ENCODE results near the gene GIN1.
"Not testable (repeated sequence)": the region's sequence is repeated elsewhere in the genome, so short reads cannot be mapped to it uniquely, and the experiment has no call there.

The GIN1 gene

DNA sequence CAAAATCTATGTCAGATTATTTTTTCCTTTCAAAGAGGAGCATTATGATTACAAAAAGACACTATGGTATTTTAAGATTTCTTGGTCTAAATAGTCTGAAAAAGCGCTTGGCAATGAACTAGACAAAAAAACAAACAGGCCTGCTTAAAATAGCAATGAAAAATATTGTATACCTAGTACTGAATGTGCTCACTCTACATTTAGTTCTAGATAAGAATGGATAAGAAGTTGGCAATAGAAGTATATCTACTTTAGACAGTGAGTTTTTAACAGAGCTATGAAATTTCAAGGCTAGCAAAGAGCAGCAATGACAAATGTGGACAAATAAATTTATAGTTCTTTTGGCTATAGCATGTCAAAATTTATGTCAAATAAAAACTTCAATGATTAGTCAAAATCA is 26.2 kb downstream of the GIN1 start:
- DNase-seq (ENCODE audit: low spot score) = no peak
- TF ChIP-seq CTCF (IDR thresholded peaks at IDR 0.05; ENCODE audit: extremely low read depth, missing control alignments) = no peak

- no peak for TF ChIP-seq CTCF (IDR thresholded peaks at IDR 0.05; ENCODE audit: extremely low read depth, missing control alignments)
- no peak for DNase-seq (ENCODE audit: low spot score)
These were observed 27.3 kb downstream of the GIN1 start for GRCh38 chr5:103092676-103093075.

DNA sequence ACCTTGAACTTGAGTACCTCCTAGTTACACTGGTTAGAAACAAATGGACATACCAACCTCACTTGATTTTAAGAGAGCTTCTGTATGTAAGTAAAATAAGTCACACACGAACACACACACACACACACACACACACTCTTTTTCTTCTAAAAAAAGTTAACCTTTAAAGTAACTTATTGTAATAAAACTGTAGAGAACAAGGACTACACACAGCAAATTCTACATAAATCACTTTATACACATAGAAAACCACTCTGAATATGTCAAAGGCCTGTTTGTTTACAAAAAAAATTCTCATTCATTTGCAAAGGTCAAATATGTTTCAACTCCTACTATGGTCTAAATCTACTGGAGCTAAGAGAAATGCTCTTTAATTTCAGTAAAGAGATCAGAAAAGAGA is 29.1 kb downstream of the GIN1 start:
- no peak for TF ChIP-seq CTCF (IDR thresholded peaks at IDR 0.05; ENCODE audit: extremely low read depth, missing control alignments)
- no peak for DNase-seq (ENCODE audit: low spot score)

DNA sequence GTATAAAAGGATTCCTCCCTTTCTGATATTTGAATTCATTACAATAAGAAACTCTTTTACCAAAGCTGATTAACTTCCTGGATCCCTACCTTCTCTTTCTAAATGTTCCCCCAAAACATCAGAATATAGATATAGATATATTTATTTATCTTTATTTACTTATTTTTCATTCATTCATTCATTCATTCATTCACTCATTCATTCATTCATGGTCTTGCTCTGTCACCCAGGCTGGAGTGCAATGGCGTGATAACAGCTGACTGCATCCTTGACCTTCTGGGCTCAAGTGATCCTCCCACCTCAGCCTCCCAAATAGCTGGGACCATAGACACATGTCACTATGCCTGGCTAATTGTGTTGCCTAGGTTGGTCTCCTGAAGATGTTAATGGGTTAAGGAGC is 30.7 kb downstream of the GIN1 start:
- DNase-seq (ENCODE audit: low spot score) = no peak
- no peak for TF ChIP-seq CTCF (IDR thresholded peaks at IDR 0.05; ENCODE audit: extremely low read depth, missing control alignments)

- no peak for DNase-seq (ENCODE audit: low spot score)
These were observed 33.4 kb downstream of the GIN1 start for GRCh38 chr5:103086547-103086946.

GRCh38 chr5:103079796-103080195 is 40.1 kb downstream of the GIN1 start:
- DNase-seq (ENCODE audit: low spot score) = no peak
- no peak for TF ChIP-seq CTCF (IDR thresholded peaks at IDR 0.05; ENCODE audit: extremely low read depth, missing control alignments)

More at GRCh38 chr5:103086547-103086946, 33.4 kb downstream of the GIN1 start:
- TF ChIP-seq CTCF (IDR thresholded peaks at IDR 0.05; ENCODE audit: extremely low read depth, missing control alignments) = no peak

DNA sequence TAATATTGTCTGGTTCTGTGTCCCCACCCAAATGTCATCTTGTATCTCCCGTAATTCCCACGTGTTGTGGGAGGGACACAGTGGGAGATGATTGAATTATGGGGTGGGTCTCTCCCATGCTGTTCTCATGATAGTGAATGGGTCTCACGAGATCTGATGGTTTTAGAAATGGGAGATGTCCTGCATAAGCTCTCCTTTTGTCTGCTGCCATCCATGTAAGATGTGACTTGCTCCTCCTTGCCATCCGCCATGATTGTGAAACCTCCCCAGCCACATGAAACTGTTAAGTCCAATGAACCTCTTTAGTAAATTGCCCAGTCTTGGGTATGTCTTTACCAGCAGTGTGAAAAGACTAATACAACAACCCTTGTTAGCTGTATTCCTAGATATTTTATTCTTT is 44.5 kb downstream of the GIN1 start:
- no peak for TF ChIP-seq CTCF (IDR thresholded peaks at IDR 0.05; ENCODE audit: extremely low read depth, missing control alignments)
- no peak for DNase-seq (ENCODE audit: low spot score)

DNA sequence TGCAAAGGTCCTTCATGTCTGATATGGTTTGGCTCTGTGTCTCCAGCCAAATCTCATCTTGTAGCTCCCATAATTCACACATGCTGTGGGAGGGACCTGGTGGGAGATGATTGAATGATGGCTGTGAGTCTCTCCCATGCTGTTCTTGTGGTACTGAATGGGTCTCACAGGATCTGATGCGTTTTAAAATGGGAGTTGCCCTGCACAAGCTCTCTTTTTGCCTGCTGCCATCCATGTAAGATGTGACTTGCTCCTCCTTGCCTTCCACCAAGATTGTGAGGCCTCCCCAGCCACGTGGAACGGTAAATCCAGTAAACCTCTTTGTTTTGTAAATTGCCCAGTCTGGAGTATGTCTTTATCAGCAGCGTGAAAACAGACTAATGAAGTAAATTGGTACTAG is 46.4 kb downstream of the GIN1 start:
- DNase-seq (ENCODE audit: low spot score) = not testable (repeated sequence)
